Measurements from ENCODE around the gene HIVEP2. TPM values are rescaled to one million over a fixed set of nuclear protein-coding genes. Genes with fewer than 3 reads are reported as not detected.

The HIVEP2 gene
- total and polyA plus RNA-seq, 2 experiments from 2014 or later, result 8.3 to 21.0 TPM

- Histone ChIP-seq H4K20me1 (ENCODE audit: insufficient read depth) (no peaks in the 10 kb centered on the region; the same call in 1 of the 2 replicates), H3F3A (ENCODE audit: insufficient read depth) (no peaks in the 10 kb centered on the region), H3K27ac (no peak overlapping the region), H3K9ac (no peak overlapping the region), H2AFZ (no peak overlapping the region), H3K27me3 (replicated peaks; ENCODE audit: insufficient read depth) (no peaks in the 10 kb centered on the region), H3K4me1 (ENCODE audit: insufficient read depth) (peaks cover 1% of the 10 kb centered on the region; the same call in 1 of the 2 replicates), H3K9me2 (ENCODE audit: insufficient read depth) (no peaks in the 10 kb centered on the region), H3K4me3 (no peak overlapping the region), H3K36me3 (ENCODE audit: low read depth) (0 out of 2 replicates have a peak, but pooled peaks cover 2% of the 10 kb centered on the region), H3K4me2 (ENCODE audit: unreplicated experiment) (no peak overlapping the region), H3K9me3 (ENCODE audit: low read depth) (no peaks in the 10 kb centered on the region), H3K79me2 (ENCODE audit: insufficient read depth) (peaks cover 93% of the 10 kb centered on the region)
- TF ChIP-seq EZH2phosphoT487 (IDR thresholded peaks at IDR 0.05; ENCODE audit: insufficient read depth, low read depth) (no peak), EZH2 (IDR thresholded peaks at IDR 0.05; ENCODE audit: insufficient read depth, poor library complexity, severe bottlenecking) (no peak)
- DNase-seq, result no peak
- in situ Hi-C loops (cut with MboI), result no loop called here
- 84 to 95% methylated on average over 3 of the region's 3 CpGs for WGBS, 2 experiments (ENCODE audit: low coverage in 1 of 2, low lambda C conversion rate in 2 of 2, missing lambda C conversion rate in 2 of 2)
Observed at GRCh38 chr6:142861711-142862110, 83.3 kb downstream of the HIVEP2 start.

- TF ChIP-seq EZH2 (IDR thresholded peaks at IDR 0.05; ENCODE audit: insufficient read depth, poor library complexity, severe bottlenecking), result no peak
- no peak for TF ChIP-seq EZH2phosphoT487 (IDR thresholded peaks at IDR 0.05; ENCODE audit: insufficient read depth, low read depth)
- Histone ChIP-seq H4K20me1 (ENCODE audit: insufficient read depth) (no peaks in the 10 kb centered on the region; the same call in 1 of the 2 replicates), H3K4me1 (ENCODE audit: insufficient read depth) (no peaks in the 10 kb centered on the region), H3F3A (ENCODE audit: insufficient read depth) (no peaks in the 10 kb centered on the region), H3K27me3 (replicated peaks; ENCODE audit: insufficient read depth) (no peaks in the 10 kb centered on the region), H3K9me3 (ENCODE audit: low read depth) (no peaks in the 10 kb centered on the region), H3K4me2 (ENCODE audit: unreplicated experiment) (no peak overlapping the region), H3K27ac (no peak overlapping the region), H3K4me3 (no peak overlapping the region), H3K9me2 (ENCODE audit: insufficient read depth) (no peaks in the 10 kb centered on the region), H2AFZ (no peak overlapping the region), H3K79me2 (ENCODE audit: insufficient read depth) (peaks cover 93% of the 10 kb centered on the region), H3K36me3 (ENCODE audit: low read depth) (0 out of 2 replicates have a peak, but pooled peaks cover 2% of the 10 kb centered on the region), H3K9ac (no peak overlapping the region)
- in situ Hi-C loops (cut with MboI), result no loop called here
- no peak for DNase-seq
- 94 to 95% methylated on average over 6 of the region's 6 CpGs for WGBS, 2 experiments (ENCODE audit: low coverage in 1 of 2, low lambda C conversion rate in 2 of 2, missing lambda C conversion rate in 2 of 2)
Observed at GRCh38 chr6:142860498-142860897, 84.5 kb downstream of the HIVEP2 start.

- H3K27me3 ChIP-seq (replicated peaks; ENCODE audit: insufficient read depth), result no peaks in the 10 kb centered on the region
- TF ChIP-seq EZH2 (IDR thresholded peaks at IDR 0.05; ENCODE audit: insufficient read depth, poor library complexity, severe bottlenecking) (no peak), EZH2phosphoT487 (IDR thresholded peaks at IDR 0.05; ENCODE audit: insufficient read depth, low read depth) (no peak)
Observed at GRCh38 chr6:142857796-142858555, 87.0 kb downstream of the HIVEP2 start.

GRCh38 chr6:142857233-142857761, 87.7 kb downstream of the HIVEP2 start:
- Histone ChIP-seq H3F3A (ENCODE audit: insufficient read depth) (0 out of 2 replicates have a peak, but pooled peaks cover 5% of the 10 kb centered on the region), H3K4me2 (ENCODE audit: unreplicated experiment) (no peak overlapping the region), H3K27ac (no peak overlapping the region), H3K9me3 (ENCODE audit: low read depth) (no peaks in the 10 kb centered on the region), H3K4me3 (no peak overlapping the region), H3K79me2 (ENCODE audit: insufficient read depth) (peaks cover 98% of the 10 kb centered on the region), H4K20me1 (ENCODE audit: insufficient read depth) (no peaks in the 10 kb centered on the region; the same call in 1 of the 2 replicates), H3K9me2 (ENCODE audit: insufficient read depth) (no peaks in the 10 kb centered on the region; the same call in 1 of the 2 replicates), H3K27me3 (replicated peaks; ENCODE audit: insufficient read depth) (no peaks in the 10 kb centered on the region), H3K9ac (no peak overlapping the region), H3K36me3 (ENCODE audit: low read depth) (0 out of 2 replicates have a peak, but pooled peaks cover 6% of the 10 kb centered on the region), H2AFZ (no peak overlapping the region), H3K4me1 (ENCODE audit: insufficient read depth) (peaks cover 2% of the 10 kb centered on the region; the same call in 1 of the 2 replicates)
- no peak for TF ChIP-seq EZH2 (IDR thresholded peaks at IDR 0.05; ENCODE audit: insufficient read depth, poor library complexity, severe bottlenecking)
- TF ChIP-seq EZH2phosphoT487 (IDR thresholded peaks at IDR 0.05; ENCODE audit: insufficient read depth, low read depth), result no peak
- no peak for DNase-seq
- 93 to 95% methylated on average over 7 of the region's 7 CpGs for WGBS, 2 experiments (ENCODE audit: low coverage in 1 of 2, low lambda C conversion rate in 2 of 2, missing lambda C conversion rate in 2 of 2)
- in situ Hi-C loops (cut with MboI), result no loop called here

More at GRCh38 chr6:142857796-142858555, 87.0 kb downstream of the HIVEP2 start:
- Histone ChIP-seq H3K9me2 (ENCODE audit: insufficient read depth) (no peaks in the 10 kb centered on the region), H3F3A (ENCODE audit: insufficient read depth) (0 out of 2 replicates have a peak, but pooled peaks cover 5% of the 10 kb centered on the region), H3K79me2 (ENCODE audit: insufficient read depth) (peaks cover 93% of the 10 kb centered on the region), H3K9me3 (ENCODE audit: low read depth) (no peaks in the 10 kb centered on the region), H3K4me1 (ENCODE audit: insufficient read depth) (no peaks in the 10 kb centered on the region; the same call in 1 of the 2 replicates), H2AFZ (no peak overlapping the region), H3K36me3 (ENCODE audit: low read depth) (0 out of 2 replicates have a peak, but pooled peaks cover 6% of the 10 kb centered on the region), H3K9ac (no peak overlapping the region), H4K20me1 (ENCODE audit: insufficient read depth) (no peaks in the 10 kb centered on the region; the same call in 1 of the 2 replicates), H3K4me2 (ENCODE audit: unreplicated experiment) (no peak overlapping the region), H3K4me3 (no peak overlapping the region), H3K27ac (no peak overlapping the region)
- WGBS, 2 experiments (ENCODE audit: low coverage in 1 of 2, low lambda C conversion rate in 2 of 2, missing lambda C conversion rate in 2 of 2), result 91 to 98% methylated on average over 5 to 9 of the region's 9 CpGs
- no peak for DNase-seq
- in situ Hi-C loops (cut with MboI), result no loop called here
